ENCODE data around the gene ADSS1.

DNA sequence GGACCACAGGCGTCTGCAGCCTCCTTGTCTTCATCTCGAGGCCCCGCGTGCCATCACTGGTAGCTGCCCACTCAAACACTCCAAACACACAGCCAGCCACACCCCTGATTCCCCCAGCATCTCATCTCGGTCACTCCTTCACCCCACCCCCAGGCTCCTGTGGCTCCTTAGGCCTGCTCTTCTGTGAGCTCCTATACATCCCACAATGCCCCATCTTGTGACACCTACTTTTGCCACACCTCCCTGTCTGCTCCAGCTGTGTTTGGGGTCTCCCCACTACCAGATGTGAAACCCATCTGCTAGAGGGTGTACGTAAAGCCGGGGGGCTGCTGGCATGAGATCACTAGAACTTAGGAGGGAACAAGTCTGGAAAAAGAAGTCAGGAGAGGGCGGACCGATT, 67.4 kb downstream of the ADSS1 start:
- TF ChIP-seq, protein P1, sequence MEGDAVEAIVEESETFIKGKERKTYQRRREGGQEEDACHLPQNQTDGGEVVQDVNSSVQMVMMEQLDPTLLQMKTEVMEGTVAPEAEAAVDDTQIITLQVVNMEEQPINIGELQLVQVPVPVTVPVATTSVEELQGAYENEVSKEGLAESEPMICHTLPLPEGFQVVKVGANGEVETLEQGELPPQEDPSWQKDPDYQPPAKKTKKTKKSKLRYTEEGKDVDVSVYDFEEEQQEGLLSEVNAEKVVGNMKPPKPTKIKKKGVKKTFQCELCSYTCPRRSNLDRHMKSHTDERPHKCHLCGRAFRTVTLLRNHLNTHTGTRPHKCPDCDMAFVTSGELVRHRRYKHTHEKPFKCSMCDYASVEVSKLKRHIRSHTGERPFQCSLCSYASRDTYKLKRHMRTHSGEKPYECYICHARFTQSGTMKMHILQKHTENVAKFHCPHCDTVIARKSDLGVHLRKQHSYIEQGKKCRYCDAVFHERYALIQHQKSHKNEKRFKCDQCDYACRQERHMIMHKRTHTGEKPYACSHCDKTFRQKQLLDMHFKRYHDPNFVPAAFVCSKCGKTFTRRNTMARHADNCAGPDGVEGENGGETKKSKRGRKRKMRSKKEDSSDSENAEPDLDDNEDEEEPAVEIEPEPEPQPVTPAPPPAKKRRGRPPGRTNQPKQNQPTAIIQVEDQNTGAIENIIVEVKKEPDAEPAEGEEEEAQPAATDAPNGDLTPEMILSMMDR (IDR thresholded peaks at IDR 0.05): no peak
- no peak for TF ChIP-seq ZFX (IDR thresholded peaks at IDR 0.05; ENCODE audit: borderline replicate concordance)
